ENCODE data around the gene ADNP. TPM values are rescaled to one million over a fixed set of nuclear protein-coding genes. Genes with fewer than 3 reads are reported as not detected.

Gene ADNP
- total and polyA plus RNA-seq, 12 donors: 32.4 to 76.4 (median 54.0) TPM

- peak; percentile 28 to 71 (median 59) for DNase-seq
- H3K27ac ChIP-seq: no peak overlapping the region
- intact Hi-C loops (cut with DNase I): no loop called here
- no peak for TF ChIP-seq POLR2A (IDR thresholded peaks at IDR 0.05)
- TF ChIP-seq, protein P1, sequence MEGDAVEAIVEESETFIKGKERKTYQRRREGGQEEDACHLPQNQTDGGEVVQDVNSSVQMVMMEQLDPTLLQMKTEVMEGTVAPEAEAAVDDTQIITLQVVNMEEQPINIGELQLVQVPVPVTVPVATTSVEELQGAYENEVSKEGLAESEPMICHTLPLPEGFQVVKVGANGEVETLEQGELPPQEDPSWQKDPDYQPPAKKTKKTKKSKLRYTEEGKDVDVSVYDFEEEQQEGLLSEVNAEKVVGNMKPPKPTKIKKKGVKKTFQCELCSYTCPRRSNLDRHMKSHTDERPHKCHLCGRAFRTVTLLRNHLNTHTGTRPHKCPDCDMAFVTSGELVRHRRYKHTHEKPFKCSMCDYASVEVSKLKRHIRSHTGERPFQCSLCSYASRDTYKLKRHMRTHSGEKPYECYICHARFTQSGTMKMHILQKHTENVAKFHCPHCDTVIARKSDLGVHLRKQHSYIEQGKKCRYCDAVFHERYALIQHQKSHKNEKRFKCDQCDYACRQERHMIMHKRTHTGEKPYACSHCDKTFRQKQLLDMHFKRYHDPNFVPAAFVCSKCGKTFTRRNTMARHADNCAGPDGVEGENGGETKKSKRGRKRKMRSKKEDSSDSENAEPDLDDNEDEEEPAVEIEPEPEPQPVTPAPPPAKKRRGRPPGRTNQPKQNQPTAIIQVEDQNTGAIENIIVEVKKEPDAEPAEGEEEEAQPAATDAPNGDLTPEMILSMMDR (IDR thresholded peaks at IDR 0.05): peak in 2 of 6 experiments; percentile 6 to 16
- H3K4me1 ChIP-seq (replicated peaks in 1 of 2): peaks cover 8 to 15% of the 10 kb centered on the region in 2 donors
- no peaks in the 10 kb centered on the region for H3K27me3 ChIP-seq
- H3K9me3 ChIP-seq (replicated peaks in 1 of 3): no peaks in the 10 kb centered on the region
- WGBS, 4 donors: 28 to 74% (median 39%) methylated on average over 3 to 13 of the region's 13 CpGs
- no peaks in the 10 kb centered on the region for H3K36me3 ChIP-seq (replicated peaks in 1 of 2)
- H3K4me3 ChIP-seq: peak overlapping the region in 1 of 4 donors; percentile 26
Measured at GRCh38 chr20:50850721-50851286, 80.4 kb downstream of the ADNP start.

- TF ChIP-seq, protein P1 (IDR thresholded peaks at IDR 0.05): no peak
- no peak for TF ChIP-seq POLR2A (IDR thresholded peaks at IDR 0.05)
- DNase-seq: peak in 3 of 7 donors; percentile 19 to 25 (median 23)
- Histone ChIP-seq H3K36me3 (replicated peaks in 1 of 2) (no peaks in the 10 kb centered on the region), H3K4me1 (replicated peaks in 1 of 2) (peaks cover 8 to 14% of the 10 kb centered on the region in 2 donors), H3K27ac (peak overlapping the region in 1 of 5 donors; percentile 71), H3K9me3 (replicated peaks in 1 of 3) (no peaks in the 10 kb centered on the region), H3K4me3 (peak overlapping the region in 1 of 4 donors; percentile 5), H3K27me3 (no peaks in the 10 kb centered on the region)
- 31 to 45% (median 40%) methylated on average over 14 to 18 of the region's 18 CpGs for WGBS, 4 donors
- intact Hi-C loops (cut with DNase I): no loop called here
Measured at GRCh38 chr20:50848846-50849673, 82.2 kb downstream of the ADNP start.

- WGBS, 4 donors: 10 to 51% (median 24%) methylated on average over 3 to 8 of the region's 8 CpGs
- no peaks in the 10 kb centered on the region for H3K36me3 ChIP-seq (replicated peaks in 1 of 2)
- H3K4me3 ChIP-seq: peak overlapping the region in 1 of 4 donors; percentile 5
- intact Hi-C loops (cut with DNase I): no loop called here
- no peaks in the 10 kb centered on the region for H3K9me3 ChIP-seq (replicated peaks in 1 of 3)
- TF ChIP-seq POLR2A (IDR thresholded peaks at IDR 0.05): peak in 1 of 2 donors; percentile 14
- TF ChIP-seq, protein P1 (IDR thresholded peaks at IDR 0.05): no peak
- peak overlapping the region in 1 of 5 donors; percentile 71 for H3K27ac ChIP-seq
- H3K27me3 ChIP-seq: no peaks in the 10 kb centered on the region
- peaks cover 8 to 14% of the 10 kb centered on the region in 2 donors for H3K4me1 ChIP-seq (replicated peaks in 1 of 2)
- DNase-seq: peak; percentile 42 to 79 (median 75)
Measured at GRCh38 chr20:50848341-50848808, 82.9 kb downstream of the ADNP start.

DNA sequence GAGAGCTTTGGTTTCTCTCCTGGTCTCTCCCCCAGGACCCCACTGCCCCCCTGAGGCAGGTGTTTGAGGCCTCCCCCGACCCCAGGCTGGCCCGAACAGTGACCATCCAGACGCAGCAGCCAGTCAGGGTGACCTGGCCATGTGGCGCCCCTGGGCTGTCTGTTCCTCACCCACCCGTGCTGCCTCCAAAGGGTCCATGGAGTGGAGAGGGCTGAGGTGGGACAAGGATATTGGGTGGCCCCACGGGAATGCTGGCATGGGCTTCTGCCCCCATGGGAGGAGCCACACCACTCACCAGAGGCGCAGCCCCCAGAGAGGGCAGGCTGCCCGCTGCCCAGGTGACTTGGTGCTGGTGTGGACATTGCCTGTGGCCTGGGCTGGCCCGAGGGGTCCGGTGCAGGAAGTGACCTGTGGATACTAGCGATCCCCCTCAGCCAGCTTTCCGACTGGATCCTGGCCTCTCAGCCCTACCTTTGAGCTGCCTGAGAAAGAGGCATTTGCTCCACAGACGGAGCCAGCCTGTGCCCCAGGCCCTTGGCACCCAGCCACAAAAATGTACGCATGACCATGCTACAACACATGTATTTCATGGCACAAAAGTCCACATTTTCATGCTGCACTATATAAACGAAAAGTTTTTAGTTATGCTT lies 85.5 kb downstream of the ADNP start:
- no peaks in the 10 kb centered on the region for H3K9me3 ChIP-seq (replicated peaks in 1 of 3)
- no peak overlapping the region for H3K4me3 ChIP-seq
- WGBS, 4 donors: 84 to 94% (median 91%) methylated on average over 5 to 15 of the region's 15 CpGs
- no peak for DNase-seq
- no peaks in the 10 kb centered on the region for H3K27me3 ChIP-seq
- TF ChIP-seq POLR2A (IDR thresholded peaks at IDR 0.05): no peak
- TF ChIP-seq, protein P1 (IDR thresholded peaks at IDR 0.05): no peak
- peaks cover 8 to 14% of the 10 kb centered on the region in 2 donors for H3K4me1 ChIP-seq (replicated peaks in 1 of 2)
- intact Hi-C loops (cut with DNase I): no loop called here
- no peaks in the 10 kb centered on the region for H3K36me3 ChIP-seq (replicated peaks in 1 of 2)
- H3K27ac ChIP-seq: no peak overlapping the region
